Right lobe of liver (tissue), 6 donors: ENCODE data around the gene TEX54. TPM values are rescaled to one million over a fixed set of nuclear protein-coding genes. Genes with fewer than 3 reads are reported as not detected.
A peak's percentile ranks its signal among the peaks of the same experiment; 100 is the strongest.
"Not testable (repeated sequence)": the region's sequence is repeated elsewhere in the genome, so short reads cannot be mapped to it uniquely, and the experiment has no call there.

Experiments
- ATAC-seq, 4 donors: fragments of 200-7000 bp; cut with Tn5 transposase; one replicate each; pipeline ENCODE4 v1.9.1; 2020; ENCODE audit warnings: mild to moderate bottlenecking in 4 of 4, moderate library complexity in 4 of 4
- DNase-seq, 3 donors: peaks; one replicate each; pipeline ENCODE4 v3.0.0-alpha.2; 2020
- H3K27ac ChIP-seq, 3 donors: fragments of 200-600 bp; one replicate each; pipeline ENCODE4 v1.8.0; 2022
- H3K27me3 ChIP-seq, 2 donors: fragments of 200-600 bp; one replicate each; pipeline ENCODE4 v1.8.0; 2022
- H3K36me3 ChIP-seq, 4 donors: fragments of 200-600 bp; sonication (generic) in 1 of 4; one replicate each; pipeline versions ENCODE4 v1.5.1 to v1.8.0; 2017 to 2022; ENCODE audit warnings: control low read depth in 1 of 4
- H3K4me1 ChIP-seq, 4 donors: fragments of 200-600 bp; sonication (generic) in 1 of 4; one replicate each; pipeline versions ENCODE4 v1.5.1 to v1.8.0; 2017 to 2022; ENCODE audit warnings: control low read depth in 1 of 4
- H3K4me3 ChIP-seq, 3 donors: fragments of 200-600 bp; one replicate each; pipeline ENCODE4 v1.8.0; 2022
- H3K9me3 ChIP-seq, 4 donors: fragments of 200-600 bp; sonication (generic) in 1 of 4; one replicate each; pipeline versions ENCODE4 v1.5.1 to v1.8.0; 2017 to 2022; ENCODE audit warnings: control low read depth in 1 of 4
- POLR2A ChIP-seq: fragments of 450-650 bp; IDR thresholded peaks from one replicate; pipeline ENCODE4 v1.6.1; 2017; ENCODE audit warnings: antibody characterized with exemption, mild to moderate bottlenecking
- WGBS: methylation state at CpG from one replicate; pipeline ENCODE4 v1.1.6; 2018; ENCODE audit warnings: low coverage, low lambda C conversion rate; ENCODE audit not compliant: insufficient coverage; ENCODE audit errors: missing lambda C conversion rate; 5-methylcytosine and 5-hydroxymethylcytosine counted together
- intact Hi-C, 2 donors: fragments of 100-400 bp; cut with DNase I; formaldehyde crosslinking; loops; one replicate each; pipeline versions ENCODE4 v1.11.2 to v1.14.1; 2022
- total RNA-seq, 6 experiments: library from RNA; depleted of rRNA in 2 of 6; stranded (reverse); fragments of >200 nt in 2 of 6; fragmentation: NEBNext Ultra II Directional in 3 of 6; extraction: Animal tissue kit (Norgen Biotek cat#: 25700) in 3 of 6; gene quantifications; one replicate each; pipeline versions ENCODE4 v1.1.0 to v1.2.4, GENCODE V29; 2016 to 2023
- TF ChIP-seq, protein P1 (sequence below), 4 donors: fragments of 200-600 bp in 3 of 4; fragments of 450-650 bp in 1 of 4; IDR thresholded peaks; one replicate each; pipeline versions ENCODE4 v1.5.1 to v1.8.0; 2016 to 2022; ENCODE audit warnings: antibody characterized with exemption in 4 of 4, mild to moderate bottlenecking in 2 of 4
- donor health status: DM: no; HTN: yes; CAD: no.
- donor health status: DM: no; HTN: no; CAD: no.
- donor health status: DM: no; HTN: no; CAD: no.
- donor health status: DM: no; HTN: yes; CAD: no.
- donor health status: DM: no; HTN: yes; CAD: no.

TEX54 gene
- total RNA-seq, 6 experiments from 2014 or later: not detected

DNA sequence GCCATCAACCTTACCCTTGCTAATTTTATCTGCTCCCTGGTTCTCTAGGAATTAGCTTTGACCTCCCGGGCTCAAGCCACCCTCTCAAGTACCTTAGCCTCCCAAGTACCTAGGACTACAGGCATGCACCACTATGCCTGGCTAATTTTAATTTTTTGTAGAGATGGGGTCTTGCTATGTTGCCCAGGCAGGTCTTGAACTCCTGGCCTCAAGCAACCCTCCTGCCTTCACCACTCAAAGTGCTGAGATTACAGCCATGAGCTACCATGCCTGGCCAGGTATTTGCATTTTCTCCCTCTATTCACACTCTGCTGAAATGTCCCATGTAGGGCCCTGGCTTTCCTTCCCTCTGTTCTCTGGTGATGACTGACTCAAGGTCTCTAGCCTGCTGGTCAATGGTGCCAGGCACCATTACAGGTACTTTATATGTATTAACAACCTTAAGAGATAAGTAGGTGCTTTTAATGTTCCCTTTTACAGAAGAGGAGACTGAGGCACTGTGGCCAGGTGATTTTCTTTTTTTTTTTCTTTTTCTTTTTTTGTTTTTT lies 15.2 kb upstream of the TEX54 start:
- intact Hi-C loops: no loop called here
- DNase-seq (no peak), ATAC-seq (no peak)
- Histone ChIP-seq H3K4me3 (no peak overlapping the region), H3K4me1 (no peaks in the 10 kb centered on the region), H3K36me3 (peaks cover 0 to 11% (median 6%) of the 10 kb centered on the region in 4 donors), H3K27me3 (no peaks in the 10 kb centered on the region), H3K27ac (no peak overlapping the region), H3K9me3 (no peaks in the 10 kb centered on the region)
- 100% methylated on average over 1 of the region's 1 CpG for WGBS
- TF ChIP-seq, protein P1, sequence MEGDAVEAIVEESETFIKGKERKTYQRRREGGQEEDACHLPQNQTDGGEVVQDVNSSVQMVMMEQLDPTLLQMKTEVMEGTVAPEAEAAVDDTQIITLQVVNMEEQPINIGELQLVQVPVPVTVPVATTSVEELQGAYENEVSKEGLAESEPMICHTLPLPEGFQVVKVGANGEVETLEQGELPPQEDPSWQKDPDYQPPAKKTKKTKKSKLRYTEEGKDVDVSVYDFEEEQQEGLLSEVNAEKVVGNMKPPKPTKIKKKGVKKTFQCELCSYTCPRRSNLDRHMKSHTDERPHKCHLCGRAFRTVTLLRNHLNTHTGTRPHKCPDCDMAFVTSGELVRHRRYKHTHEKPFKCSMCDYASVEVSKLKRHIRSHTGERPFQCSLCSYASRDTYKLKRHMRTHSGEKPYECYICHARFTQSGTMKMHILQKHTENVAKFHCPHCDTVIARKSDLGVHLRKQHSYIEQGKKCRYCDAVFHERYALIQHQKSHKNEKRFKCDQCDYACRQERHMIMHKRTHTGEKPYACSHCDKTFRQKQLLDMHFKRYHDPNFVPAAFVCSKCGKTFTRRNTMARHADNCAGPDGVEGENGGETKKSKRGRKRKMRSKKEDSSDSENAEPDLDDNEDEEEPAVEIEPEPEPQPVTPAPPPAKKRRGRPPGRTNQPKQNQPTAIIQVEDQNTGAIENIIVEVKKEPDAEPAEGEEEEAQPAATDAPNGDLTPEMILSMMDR (IDR thresholded peaks at IDR 0.05): no peak
- TF ChIP-seq POLR2A: no peak

DNA sequence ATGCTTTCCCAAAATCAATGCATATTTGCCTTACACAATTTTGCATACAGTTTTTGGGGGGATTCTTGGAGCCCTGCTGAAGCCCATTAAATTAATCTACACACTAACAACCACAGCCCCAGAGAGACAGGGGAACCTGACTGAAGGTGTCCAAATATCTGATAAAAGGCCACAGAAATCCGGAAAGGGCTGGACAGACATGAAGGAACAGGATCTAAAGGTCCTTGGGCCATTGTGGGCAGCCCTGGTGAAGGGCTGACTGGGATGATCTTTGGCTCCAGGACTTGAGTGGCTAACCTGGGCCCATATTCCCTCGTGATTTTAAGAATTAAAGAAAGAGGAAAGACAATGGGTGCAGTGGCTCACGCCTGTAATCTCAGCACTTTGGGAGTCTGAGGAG lies 13.5 kb upstream of the TEX54 start:
- no peaks in the 10 kb centered on the region for H3K9me3 ChIP-seq
- no peaks in the 10 kb centered on the region for H3K27me3 ChIP-seq
- no peak for TF ChIP-seq POLR2A
- TF ChIP-seq, protein P1 (IDR thresholded peaks at IDR 0.05): no peak
- no peaks in the 10 kb centered on the region for H3K36me3 ChIP-seq
- H3K27ac ChIP-seq: no peak overlapping the region
- DNase-seq: no peak
- peaks cover 0 to 7% (median 3%) of the 10 kb centered on the region in 4 donors for H3K4me1 ChIP-seq
- ATAC-seq: no peak
- WGBS: 47% methylated on average over 1 of the region's 3 CpGs
- H3K4me3 ChIP-seq: no peak overlapping the region
- intact Hi-C loops: no loop called here

DNA sequence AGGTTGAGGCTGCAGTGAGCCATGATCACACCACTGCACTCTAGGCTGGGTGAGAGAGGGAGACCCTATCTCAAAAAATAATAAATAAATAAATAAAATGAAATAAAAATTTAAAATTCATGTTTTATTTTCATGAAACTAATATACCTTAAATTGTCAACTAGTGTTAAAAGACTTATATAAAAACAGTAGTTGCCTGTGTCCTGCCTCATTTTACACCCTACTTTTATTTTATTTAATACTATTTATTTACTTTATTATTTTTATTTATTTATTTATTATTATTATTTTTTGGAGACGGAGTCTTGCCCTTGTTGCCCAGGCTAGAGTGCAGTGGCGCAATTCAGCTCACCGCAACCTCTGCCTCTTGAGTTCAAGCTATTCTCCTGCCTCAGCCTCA lies 11.5 kb upstream of the TEX54 start:
- intact Hi-C loops: no loop called here
- DNase-seq (no peak), ATAC-seq (no peak)
- TF ChIP-seq, protein P1 (IDR thresholded peaks at IDR 0.05): no peak
- no peak for TF ChIP-seq POLR2A
- Histone ChIP-seq H3K27ac (no peak overlapping the region), H3K27me3 (no peaks in the 10 kb centered on the region), H3K9me3 (no peaks in the 10 kb centered on the region), H3K36me3 (no peaks in the 10 kb centered on the region), H3K4me1 (peaks cover 0 to 7% (median 3%) of the 10 kb centered on the region in 4 donors), H3K4me3 (no peak overlapping the region)
- 84% methylated on average over 3 of the region's 3 CpGs for WGBS

DNA sequence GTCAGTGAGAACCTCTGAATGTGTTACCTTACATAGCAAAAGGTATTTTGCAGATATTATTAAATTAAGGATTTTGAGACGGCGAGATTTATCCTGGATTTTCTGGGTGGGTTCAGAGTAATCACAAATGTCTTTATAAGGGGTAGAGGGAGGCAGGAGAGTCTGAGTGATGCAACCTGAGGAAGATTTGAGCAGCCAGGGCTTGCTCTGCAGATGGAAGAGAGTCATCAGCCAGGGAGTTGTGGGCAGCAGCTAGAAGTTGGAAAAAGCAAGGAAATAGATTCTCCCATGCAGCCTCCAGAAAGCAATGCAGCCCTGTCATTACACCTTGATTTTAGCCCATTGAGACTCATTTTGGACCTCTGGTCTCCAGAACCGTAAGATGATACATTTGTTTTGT lies 10.8 kb upstream of the TEX54 start:
- H3K9me3 ChIP-seq: no peaks in the 10 kb centered on the region
- DNase-seq (no peak), ATAC-seq (no peak)
- peaks cover 0 to 10% (median 3%) of the 10 kb centered on the region in 4 donors for H3K4me1 ChIP-seq
- H3K27me3 ChIP-seq: no peaks in the 10 kb centered on the region
- no peak overlapping the region for H3K27ac ChIP-seq
- H3K36me3 ChIP-seq: no peaks in the 10 kb centered on the region
- 100% methylated on average over 3 of the region's 3 CpGs for WGBS
- intact Hi-C loops: no loop called here
- no peak for TF ChIP-seq POLR2A
- TF ChIP-seq, protein P1 (IDR thresholded peaks at IDR 0.05): no peak
- no peak overlapping the region for H3K4me3 ChIP-seq

DNA sequence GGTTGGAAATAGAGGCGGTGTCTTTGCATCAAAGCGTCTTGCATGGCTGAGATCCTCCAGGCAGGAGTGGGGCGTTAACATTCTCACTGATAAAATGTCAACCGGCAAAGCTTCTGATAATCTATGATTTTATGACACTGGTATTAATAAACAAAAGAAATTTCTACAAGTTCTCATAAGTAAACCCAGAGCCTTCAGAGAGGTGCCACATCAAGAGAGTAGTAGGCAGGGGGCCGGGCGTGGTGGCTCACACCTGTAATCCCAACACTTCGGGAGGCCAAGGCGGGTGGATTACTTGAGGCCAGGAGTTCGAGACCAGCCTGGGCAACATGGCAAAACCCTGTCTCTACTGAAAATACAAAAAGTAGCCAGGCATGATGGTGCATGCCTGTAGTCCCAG lies 10.2 kb upstream of the TEX54 start:
- intact Hi-C loops, H3K27me3 ChIP-seq, DNase-seq, H3K36me3 ChIP-seq, H3K9me3 ChIP-seq, ATAC-seq, H3K4me3 ChIP-seq: not testable (repeated sequence)
- H3K4me1 ChIP-seq: peaks cover 0 to 15% (median 3%) of the 10 kb centered on the region in 4 donors
- H3K27ac ChIP-seq: peak overlapping the region; percentile 94 to 99 (median 98)
- 86% methylated on average over 9 of the region's 9 CpGs for WGBS
